ENCODE measurements around the gene SRRM3. TPM values are rescaled to one million over a fixed set of nuclear protein-coding genes. Genes with fewer than 3 reads are reported as not detected.

SRRM3 gene
- total and polyA plus RNA-seq, 9 of the 15 experiments (the other 6 are each of a cell fraction or from before 2014, with no cell fraction given): 0.04 to 0.91 (median 0.46) TPM; not detected in 2

DNA sequence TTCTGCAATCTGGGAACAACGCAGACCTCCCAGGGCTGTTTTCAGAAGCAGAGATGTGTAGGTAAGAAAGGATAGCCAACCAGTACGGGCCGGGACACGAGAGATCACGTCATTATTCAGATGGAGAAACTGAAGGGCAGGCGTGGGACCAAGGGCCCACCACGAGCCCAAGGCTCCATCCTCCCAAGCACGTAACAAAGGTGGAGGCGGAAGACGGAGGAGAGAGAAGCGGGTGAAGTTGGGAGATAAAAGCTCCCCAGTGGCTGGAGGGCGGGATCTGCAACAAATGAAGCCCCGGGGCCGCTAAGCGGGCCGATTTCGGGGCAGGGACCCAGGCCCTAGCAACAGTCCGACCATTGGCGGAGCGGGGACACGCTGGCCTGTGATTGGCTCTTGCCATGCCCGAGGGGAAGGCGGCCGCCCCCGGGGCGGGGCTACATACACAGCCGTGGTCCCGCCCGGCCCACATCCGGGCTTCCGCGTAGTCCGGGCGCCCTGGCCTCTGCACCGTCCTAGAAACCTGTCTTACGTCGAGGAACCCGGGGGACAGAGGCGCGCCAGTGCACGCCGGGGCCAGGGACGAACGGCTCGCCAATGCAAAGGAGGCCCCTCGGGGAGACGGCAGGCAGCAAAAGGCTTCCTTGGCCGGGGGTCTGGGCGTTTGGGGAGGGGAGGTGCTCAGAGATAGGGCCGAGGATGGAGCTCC, 116.2 kb downstream of the SRRM3 start (continued):
- TF ChIP-seq, protein P1, sequence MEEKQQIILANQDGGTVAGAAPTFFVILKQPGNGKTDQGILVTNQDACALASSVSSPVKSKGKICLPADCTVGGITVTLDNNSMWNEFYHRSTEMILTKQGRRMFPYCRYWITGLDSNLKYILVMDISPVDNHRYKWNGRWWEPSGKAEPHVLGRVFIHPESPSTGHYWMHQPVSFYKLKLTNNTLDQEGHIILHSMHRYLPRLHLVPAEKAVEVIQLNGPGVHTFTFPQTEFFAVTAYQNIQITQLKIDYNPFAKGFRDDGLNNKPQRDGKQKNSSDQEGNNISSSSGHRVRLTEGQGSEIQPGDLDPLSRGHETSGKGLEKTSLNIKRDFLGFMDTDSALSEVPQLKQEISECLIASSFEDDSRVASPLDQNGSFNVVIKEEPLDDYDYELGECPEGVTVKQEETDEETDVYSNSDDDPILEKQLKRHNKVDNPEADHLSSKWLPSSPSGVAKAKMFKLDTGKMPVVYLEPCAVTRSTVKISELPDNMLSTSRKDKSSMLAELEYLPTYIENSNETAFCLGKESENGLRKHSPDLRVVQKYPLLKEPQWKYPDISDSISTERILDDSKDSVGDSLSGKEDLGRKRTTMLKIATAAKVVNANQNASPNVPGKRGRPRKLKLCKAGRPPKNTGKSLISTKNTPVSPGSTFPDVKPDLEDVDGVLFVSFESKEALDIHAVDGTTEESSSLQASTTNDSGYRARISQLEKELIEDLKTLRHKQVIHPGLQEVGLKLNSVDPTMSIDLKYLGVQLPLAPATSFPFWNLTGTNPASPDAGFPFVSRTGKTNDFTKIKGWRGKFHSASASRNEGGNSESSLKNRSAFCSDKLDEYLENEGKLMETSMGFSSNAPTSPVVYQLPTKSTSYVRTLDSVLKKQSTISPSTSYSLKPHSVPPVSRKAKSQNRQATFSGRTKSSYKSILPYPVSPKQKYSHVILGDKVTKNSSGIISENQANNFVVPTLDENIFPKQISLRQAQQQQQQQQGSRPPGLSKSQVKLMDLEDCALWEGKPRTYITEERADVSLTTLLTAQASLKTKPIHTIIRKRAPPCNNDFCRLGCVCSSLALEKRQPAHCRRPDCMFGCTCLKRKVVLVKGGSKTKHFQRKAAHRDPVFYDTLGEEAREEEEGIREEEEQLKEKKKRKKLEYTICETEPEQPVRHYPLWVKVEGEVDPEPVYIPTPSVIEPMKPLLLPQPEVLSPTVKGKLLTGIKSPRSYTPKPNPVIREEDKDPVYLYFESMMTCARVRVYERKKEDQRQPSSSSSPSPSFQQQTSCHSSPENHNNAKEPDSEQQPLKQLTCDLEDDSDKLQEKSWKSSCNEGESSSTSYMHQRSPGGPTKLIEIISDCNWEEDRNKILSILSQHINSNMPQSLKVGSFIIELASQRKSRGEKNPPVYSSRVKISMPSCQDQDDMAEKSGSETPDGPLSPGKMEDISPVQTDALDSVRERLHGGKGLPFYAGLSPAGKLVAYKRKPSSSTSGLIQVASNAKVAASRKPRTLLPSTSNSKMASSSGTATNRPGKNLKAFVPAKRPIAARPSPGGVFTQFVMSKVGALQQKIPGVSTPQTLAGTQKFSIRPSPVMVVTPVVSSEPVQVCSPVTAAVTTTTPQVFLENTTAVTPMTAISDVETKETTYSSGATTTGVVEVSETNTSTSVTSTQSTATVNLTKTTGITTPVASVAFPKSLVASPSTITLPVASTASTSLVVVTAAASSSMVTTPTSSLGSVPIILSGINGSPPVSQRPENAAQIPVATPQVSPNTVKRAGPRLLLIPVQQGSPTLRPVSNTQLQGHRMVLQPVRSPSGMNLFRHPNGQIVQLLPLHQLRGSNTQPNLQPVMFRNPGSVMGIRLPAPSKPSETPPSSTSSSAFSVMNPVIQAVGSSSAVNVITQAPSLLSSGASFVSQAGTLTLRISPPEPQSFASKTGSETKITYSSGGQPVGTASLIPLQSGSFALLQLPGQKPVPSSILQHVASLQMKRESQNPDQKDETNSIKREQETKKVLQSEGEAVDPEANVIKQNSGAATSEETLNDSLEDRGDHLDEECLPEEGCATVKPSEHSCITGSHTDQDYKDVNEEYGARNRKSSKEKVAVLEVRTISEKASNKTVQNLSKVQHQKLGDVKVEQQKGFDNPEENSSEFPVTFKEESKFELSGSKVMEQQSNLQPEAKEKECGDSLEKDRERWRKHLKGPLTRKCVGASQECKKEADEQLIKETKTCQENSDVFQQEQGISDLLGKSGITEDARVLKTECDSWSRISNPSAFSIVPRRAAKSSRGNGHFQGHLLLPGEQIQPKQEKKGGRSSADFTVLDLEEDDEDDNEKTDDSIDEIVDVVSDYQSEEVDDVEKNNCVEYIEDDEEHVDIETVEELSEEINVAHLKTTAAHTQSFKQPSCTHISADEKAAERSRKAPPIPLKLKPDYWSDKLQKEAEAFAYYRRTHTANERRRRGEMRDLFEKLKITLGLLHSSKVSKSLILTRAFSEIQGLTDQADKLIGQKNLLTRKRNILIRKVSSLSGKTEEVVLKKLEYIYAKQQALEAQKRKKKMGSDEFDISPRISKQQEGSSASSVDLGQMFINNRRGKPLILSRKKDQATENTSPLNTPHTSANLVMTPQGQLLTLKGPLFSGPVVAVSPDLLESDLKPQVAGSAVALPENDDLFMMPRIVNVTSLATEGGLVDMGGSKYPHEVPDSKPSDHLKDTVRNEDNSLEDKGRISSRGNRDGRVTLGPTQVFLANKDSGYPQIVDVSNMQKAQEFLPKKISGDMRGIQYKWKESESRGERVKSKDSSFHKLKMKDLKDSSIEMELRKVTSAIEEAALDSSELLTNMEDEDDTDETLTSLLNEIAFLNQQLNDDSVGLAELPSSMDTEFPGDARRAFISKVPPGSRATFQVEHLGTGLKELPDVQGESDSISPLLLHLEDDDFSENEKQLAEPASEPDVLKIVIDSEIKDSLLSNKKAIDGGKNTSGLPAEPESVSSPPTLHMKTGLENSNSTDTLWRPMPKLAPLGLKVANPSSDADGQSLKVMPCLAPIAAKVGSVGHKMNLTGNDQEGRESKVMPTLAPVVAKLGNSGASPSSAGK (IDR thresholded peaks at IDR 0.05): peak; percentile 53
- TF ChIP-seq, protein P2, sequence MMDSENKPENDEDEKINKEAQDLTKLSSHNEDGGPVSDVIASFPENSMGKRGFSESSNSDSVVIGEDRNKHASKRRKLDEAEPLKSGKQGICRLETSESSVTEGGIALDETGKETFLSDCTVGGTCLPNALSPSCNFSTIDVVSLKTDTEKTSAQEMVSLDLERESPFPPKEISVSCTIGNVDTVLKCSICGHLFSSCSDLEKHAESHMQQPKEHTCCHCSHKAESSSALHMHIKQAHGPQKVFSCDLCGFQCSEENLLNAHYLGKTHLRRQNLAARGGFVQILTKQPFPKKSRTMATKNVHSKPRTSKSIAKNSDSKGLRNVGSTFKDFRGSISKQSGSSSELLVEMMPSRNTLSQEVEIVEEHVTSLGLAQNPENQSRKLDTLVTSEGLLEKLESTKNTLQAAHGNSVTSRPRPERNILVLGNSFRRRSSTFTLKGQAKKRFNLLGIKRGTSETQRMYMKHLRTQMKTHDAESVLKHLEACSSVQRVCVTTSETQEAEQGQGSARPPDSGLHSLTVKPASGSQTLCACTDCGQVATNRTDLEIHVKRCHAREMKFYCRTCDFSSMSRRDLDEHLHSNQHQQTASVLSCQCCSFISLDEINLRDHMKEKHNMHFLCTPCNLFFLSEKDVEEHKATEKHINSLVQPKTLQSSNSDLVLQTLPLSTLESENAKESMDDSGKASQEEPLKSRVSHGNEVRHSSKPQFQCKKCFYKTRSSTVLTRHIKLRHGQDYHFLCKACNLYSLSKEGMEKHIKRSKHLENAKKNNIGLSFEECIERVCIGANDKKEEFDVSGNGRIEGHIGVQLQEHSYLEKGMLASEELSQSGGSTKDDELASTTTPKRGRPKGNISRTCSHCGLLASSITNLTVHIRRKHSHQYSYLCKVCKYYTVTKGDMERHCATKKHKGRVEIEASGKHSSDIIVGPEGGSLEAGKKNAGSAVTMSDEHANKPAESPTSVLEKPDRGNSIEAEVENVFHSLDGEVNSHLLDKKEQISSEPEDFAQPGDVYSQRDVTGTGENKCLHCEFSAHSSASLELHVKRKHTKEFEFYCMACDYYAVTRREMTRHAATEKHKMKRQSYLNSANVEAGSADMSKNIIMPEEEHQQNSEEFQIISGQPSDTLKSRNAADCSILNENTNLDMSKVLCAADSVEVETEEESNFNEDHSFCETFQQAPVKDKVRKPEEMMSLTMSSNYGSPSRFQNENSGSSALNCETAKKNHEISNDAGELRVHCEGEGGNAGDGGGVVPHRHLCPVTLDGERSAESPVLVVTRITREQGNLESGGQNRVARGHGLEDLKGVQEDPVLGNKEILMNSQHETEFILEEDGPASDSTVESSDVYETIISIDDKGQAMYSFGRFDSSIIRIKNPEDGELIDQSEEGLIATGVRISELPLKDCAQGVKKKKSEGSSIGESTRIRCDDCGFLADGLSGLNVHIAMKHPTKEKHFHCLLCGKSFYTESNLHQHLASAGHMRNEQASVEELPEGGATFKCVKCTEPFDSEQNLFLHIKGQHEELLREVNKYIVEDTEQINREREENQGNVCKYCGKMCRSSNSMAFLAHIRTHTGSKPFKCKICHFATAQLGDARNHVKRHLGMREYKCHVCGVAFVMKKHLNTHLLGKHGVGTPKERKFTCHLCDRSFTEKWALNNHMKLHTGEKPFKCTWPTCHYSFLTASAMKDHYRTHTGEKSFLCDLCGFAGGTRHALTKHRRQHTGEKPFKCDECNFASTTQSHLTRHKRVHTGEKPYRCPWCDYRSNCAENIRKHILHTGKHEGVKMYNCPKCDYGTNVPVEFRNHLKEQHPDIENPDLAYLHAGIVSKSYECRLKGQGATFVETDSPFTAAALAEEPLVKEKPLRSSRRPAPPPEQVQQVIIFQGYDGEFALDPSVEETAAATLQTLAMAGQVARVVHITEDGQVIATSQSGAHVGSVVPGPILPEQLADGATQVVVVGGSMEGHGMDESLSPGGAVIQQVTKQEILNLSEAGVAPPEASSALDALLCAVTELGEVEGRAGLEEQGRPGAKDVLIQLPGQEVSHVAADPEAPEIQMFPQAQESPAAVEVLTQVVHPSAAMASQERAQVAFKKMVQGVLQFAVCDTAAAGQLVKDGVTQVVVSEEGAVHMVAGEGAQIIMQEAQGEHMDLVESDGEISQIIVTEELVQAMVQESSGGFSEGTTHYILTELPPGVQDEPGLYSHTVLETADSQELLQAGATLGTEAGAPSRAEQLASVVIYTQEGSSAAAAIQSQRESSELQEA (IDR thresholded peaks at IDR 0.05; ENCODE audit: low read depth): no peak
- TF ChIP-seq MCM5 (IDR thresholded peaks at IDR 0.05; ENCODE audit: low read depth) (no peak), KDM2B (CRISPR knock-in tag; IDR thresholded peaks at IDR 0.05) (no peak), FOSL1 (tag; conservative IDR thresholded peaks at IDR 0.05) (no peak), TARDBP (IDR thresholded peaks at IDR 0.05) (0 out of 2 replicates have a peak, but pooled peaks have one; percentile 11), ILK (tag; IDR thresholded peaks at IDR 0.05; ENCODE audit: borderline replicate concordance, low read depth) (no peak), MAFG (tag; conservative IDR thresholded peaks at IDR 0.05) (no peak)

Measured in K562 (cell line).